ENCODE results near the gene APOM.

Gene APOM

GRCh38 chr6:31641370-31641769 lies 14.3 kb upstream of the APOM start:
- H3K27me3 Mint-ChIP-seq: no peaks in the 10 kb centered on the region
- ATAC-seq: no peak

GRCh38 chr6:31642798-31643570 lies 12.7 kb upstream of the APOM start:
- ATAC-seq (no peak), DNase-seq (no peak)
- Mint-ChIP-seq H3K4me3 (no peak overlapping the region), H3K9me3 (no peaks in the 10 kb centered on the region), H3K27me3 (no peaks in the 10 kb centered on the region), H3K4me1 (peaks cover 26% of the 10 kb centered on the region), H3K27ac (peak overlapping the region in 1 of 2 donors; percentile 67)

More at GRCh38 chr6:31641370-31641769, 14.3 kb upstream of the APOM start:
- no peak overlapping the region for H3K4me3 Mint-ChIP-seq
- no peak overlapping the region for H3K27ac Mint-ChIP-seq
- H3K9me3 Mint-ChIP-seq: no peaks in the 10 kb centered on the region
- DNase-seq: no peak
- peaks cover 27% of the 10 kb centered on the region for H3K4me1 Mint-ChIP-seq

- Mint-ChIP-seq H3K4me3 (no peak overlapping the region), H3K4me1 (peaks cover 25% of the 10 kb centered on the region), H3K27me3 (no peaks in the 10 kb centered on the region), H3K9me3 (no peaks in the 10 kb centered on the region), H3K27ac (peak overlapping the region in 1 of 2 donors; percentile 19)
- DNase-seq (no peak), ATAC-seq (no peak)
Measured at GRCh38 chr6:31643818-31644454, 11.8 kb upstream of the APOM start.

GRCh38 chr6:31645325-31645724 lies 10.4 kb upstream of the APOM start:
- Mint-ChIP-seq H3K27me3 (no peaks in the 10 kb centered on the region), H3K27ac (no peak overlapping the region), H3K9me3 (no peaks in the 10 kb centered on the region), H3K4me1 (peaks cover 29% of the 10 kb centered on the region), H3K4me3 (no peak overlapping the region)
- DNase-seq: no peak
- no peak for ATAC-seq

- Mint-ChIP-seq H3K27me3 (no peaks in the 10 kb centered on the region), H3K4me1 (peaks cover 61% of the 10 kb centered on the region), H3K9me3 (no peaks in the 10 kb centered on the region), H3K4me3 (peak overlapping the region; percentile 94 to 100), H3K27ac (peak overlapping the region; percentile 97 to 99)
- ATAC-seq (peak; percentile 64), DNase-seq (no peak)
Measured at GRCh38 chr6:31651602-31652191, 4.0 kb upstream of the APOM start.

- no peaks in the 10 kb centered on the region for H3K9me3 Mint-ChIP-seq
- ATAC-seq (peak; percentile 80), DNase-seq (no peak)
- peaks cover 67% of the 10 kb centered on the region for H3K4me1 Mint-ChIP-seq
- peak overlapping the region; percentile 97 to 99 for H3K27ac Mint-ChIP-seq
- H3K27me3 Mint-ChIP-seq: no peaks in the 10 kb centered on the region
- H3K4me3 Mint-ChIP-seq: peak overlapping the region; percentile 94 to 100
Measured at GRCh38 chr6:31652925-31653724, 2.6 kb upstream of the APOM start.

GRCh38 chr6:31654574-31655348 lies 933 bp upstream of the APOM start:
- peaks cover 72% of the 10 kb centered on the region for H3K4me1 Mint-ChIP-seq
- no peak overlapping the region for H3K27ac Mint-ChIP-seq
- no peak for DNase-seq
- H3K9me3 Mint-ChIP-seq: no peaks in the 10 kb centered on the region
- no peak overlapping the region for H3K4me3 Mint-ChIP-seq
- no peak for ATAC-seq
- no peaks in the 10 kb centered on the region for H3K27me3 Mint-ChIP-seq

GRCh38 chr6:31657406-31658157 lies 1.9 kb downstream of the APOM start:
- Mint-ChIP-seq H3K4me1 (peaks cover 71% of the 10 kb centered on the region), H3K27me3 (no peaks in the 10 kb centered on the region), H3K9me3 (no peaks in the 10 kb centered on the region), H3K4me3 (peak overlapping the region; percentile 94), H3K27ac (peak overlapping the region; percentile 54 to 85)
- DNase-seq: peak in 1 of 2 donors; percentile 50
- peak; percentile 45 for ATAC-seq

- Mint-ChIP-seq H3K9me3 (no peaks in the 10 kb centered on the region), H3K27ac (peak overlapping the region; percentile 64 to 85), H3K4me3 (peak overlapping the region; percentile 94), H3K4me1 (peaks cover 72% of the 10 kb centered on the region), H3K27me3 (no peaks in the 10 kb centered on the region)
- ATAC-seq: no peak
- no peak for DNase-seq
Measured at GRCh38 chr6:31658158-31658688, 2.5 kb downstream of the APOM start.

GRCh38 chr6:31658983-31659648 lies 3.4 kb downstream of the APOM start:
- peaks cover 80% of the 10 kb centered on the region for H3K4me1 Mint-ChIP-seq
- ATAC-seq: no peak

GRCh38 chr6:31659649-31660380 lies 4.1 kb downstream of the APOM start:
- DNase-seq (peak; percentile 30 to 37), ATAC-seq (peak; percentile 51)
- Mint-ChIP-seq H3K27ac (peak overlapping the region; percentile 89), H3K4me1 (peaks cover 87% of the 10 kb centered on the region), H3K9me3 (no peaks in the 10 kb centered on the region), H3K4me3 (peak overlapping the region; percentile 94), H3K27me3 (no peaks in the 10 kb centered on the region)

More at GRCh38 chr6:31658983-31659648, 3.4 kb downstream of the APOM start:
- no peak for DNase-seq
- no peaks in the 10 kb centered on the region for H3K27me3 Mint-ChIP-seq
- H3K4me3 Mint-ChIP-seq: peak overlapping the region; percentile 94
- H3K9me3 Mint-ChIP-seq: no peaks in the 10 kb centered on the region
- peak overlapping the region; percentile 44 to 89 for H3K27ac Mint-ChIP-seq

- peak within 1 kb of the TSS; percentile 94 for H3K4me3 Mint-ChIP-seq
- H3K9me3 Mint-ChIP-seq: no peaks in the 10 kb centered on the region
- peak within 1 kb of the TSS; percentile 89 for H3K27ac Mint-ChIP-seq
- peaks cover 84% of the 10 kb centered on the region for H3K4me1 Mint-ChIP-seq
- ATAC-seq (peak; percentile 75), DNase-seq (peak; percentile 70 to 79)
- H3K27me3 Mint-ChIP-seq: no peaks in the 10 kb centered on the region
Measured at GRCh38 chr6:31660381-31661261, 4.9 kb downstream of the APOM start, which contains the start of gene C6orf47. C6orf47 (minus strand) TSS chr6:31660778; CDS start chr6:31659947, 831 bp downstream.
